T-cell (primary cell): ENCODE results near the gene GLCCI1. TPM values are rescaled to one million over a fixed set of nuclear protein-coding genes. Genes with fewer than 3 reads are reported as not detected.

ENCODE experiments used
- ATAC-seq, 4 experiments: fragments of 200-7000 bp in 3 of 4; fragments of 150-1000 bp in 1 of 4; cut with Tn5 transposase; replicated peaks in 1 of 4; 1 replicate in 3 of 4; 2 replicates in 1 of 4; pipeline ENCODE4 v1.10.0; 2021; ENCODE audit warnings: moderate library complexity in 3 of 4, mild to moderate bottlenecking in 2 of 4, moderate number of reproducible peaks in 1 of 4
- CTCF ChIA-PET, 2 donors: fragments of 300-600 bp; sonication (Branson Sonifier 250); formaldehyde crosslinking; loops; one replicate each; lab custom pipeline; 2022; ENCODE audit warnings: antibody characterized with exemption in 2 of 2; lab: Charles Lee
- POLR2A ChIA-PET, 2 donors: fragments of 300-600 bp; sonication (Branson Sonifier 250); formaldehyde crosslinking; loops; one replicate each; lab custom pipeline; 2022; ENCODE audit warnings: antibody characterized with exemption in 2 of 2; lab: Charles Lee
- DNase-seq, 35 experiments: peaks; one replicate each; pipeline versions ENCODE4 v3.0.0 to v3.0.0-alpha.2; 2013 to 2023
- H3K27ac ChIP-seq: one replicate; pipeline ENCODE4 v1.5.1; 2013; ENCODE audit warnings: low read length
- H3K27me3 ChIP-seq, 2 experiments: replicated peaks in 1 of 2; 1 replicate in 1 of 2; 2 replicates in 1 of 2; pipeline versions ENCODE4 v1.6.1 to v1.7.0; 2013; ENCODE audit warnings: low read length in 1 of 2, mixed read lengths in 1 of 2; ENCODE audit not compliant: control insufficient read depth in 2 of 2, insufficient read depth in 2 of 2; ENCODE audit errors: extremely low read depth in 1 of 2
- H3K36me3 ChIP-seq, 2 donors: 1 replicate in 1 of 2; 2 replicates in 1 of 2; pipeline versions ENCODE4 v1.6.1 to v1.7.0; 2013; ENCODE audit warnings: low read length in 1 of 2; ENCODE audit not compliant: control insufficient read depth in 2 of 2, insufficient read depth in 1 of 2; ENCODE audit errors: extremely low read depth in 1 of 2
- H3K4me1 ChIP-seq, 2 experiments: 1 replicate in 1 of 2; 2 replicates in 1 of 2; pipeline versions ENCODE4 v1.6.1 to v1.7.0; 2013; ENCODE audit warnings: low read length in 2 of 2, mixed read lengths in 1 of 2; ENCODE audit not compliant: insufficient read depth in 2 of 2, control insufficient read depth in 1 of 2; ENCODE audit errors: extremely low read depth in 1 of 2
- H3K4me3 ChIP-seq, 2 donors: 1 replicate in 1 of 2; 2 replicates in 1 of 2; pipeline versions ENCODE4 v1.5.1 to v1.7.0; 2013; ENCODE audit warnings: mild to moderate bottlenecking in 2 of 2, low read length in 1 of 2, moderate library complexity in 1 of 2; ENCODE audit not compliant: control insufficient read depth in 1 of 2; ENCODE audit errors: extremely low read depth in 1 of 2
- H3K9me3 ChIP-seq: 2 replicates; pipeline ENCODE4 v1.7.0; 2013
- H3K27ac Mint-ChIP-seq, 2 donors: one replicate each; pipeline ENCODE4 v1.8.0; 2020 to 2021; ENCODE audit warnings: mild to moderate bottlenecking in 2 of 2, mixed read lengths in 2 of 2
- H3K27me3 Mint-ChIP-seq, 2 donors: one replicate each; pipeline ENCODE4 v1.8.0; 2021 to 2022; ENCODE audit warnings: mixed read lengths in 2 of 2
- H3K36me3 Mint-ChIP-seq: one replicate; pipeline ENCODE4 v1.8.0; 2021; ENCODE audit warnings: mixed read lengths
- H3K4me1 Mint-ChIP-seq, 3 donors: one replicate each; pipeline ENCODE4 v1.8.0; 2020 to 2022; ENCODE audit warnings: mixed read lengths in 3 of 3, mild to moderate bottlenecking in 1 of 3
- H3K4me3 Mint-ChIP-seq, 3 donors: one replicate each; pipeline ENCODE4 v1.8.0; 2020 to 2022; ENCODE audit warnings: mild to moderate bottlenecking in 3 of 3, mixed read lengths in 3 of 3, moderate library complexity in 3 of 3
- H3K9me3 Mint-ChIP-seq, 3 donors: one replicate each; pipeline ENCODE4 v1.8.0; 2020 to 2022; ENCODE audit warnings: mixed read lengths in 3 of 3
- WGBS: methylation state at CpG from one replicate; pipeline ENCODE4 v1.1.5; 2013; ENCODE audit warnings: missing lambda C conversion rate; ENCODE audit not compliant: insufficient coverage; 5-methylcytosine and 5-hydroxymethylcytosine counted together
- total RNA-seq, 35 experiments: library from RNA in 6 of 35; stranded (reverse) in 6 of 35; fragments of 120-200 nt in 1 of 35; gene quantifications; one replicate each; pipeline versions ENCODE4 v1.2.1 to v1.2.4 and lab custom pipeline; 2013 to 2026

The GLCCI1 gene
- total RNA-seq, 5 donors from 2014 or later (not counting 1 experiment from before 2014, with no cell fraction given): 30.6 to 51.5 (median 38.0) TPM

DNA sequence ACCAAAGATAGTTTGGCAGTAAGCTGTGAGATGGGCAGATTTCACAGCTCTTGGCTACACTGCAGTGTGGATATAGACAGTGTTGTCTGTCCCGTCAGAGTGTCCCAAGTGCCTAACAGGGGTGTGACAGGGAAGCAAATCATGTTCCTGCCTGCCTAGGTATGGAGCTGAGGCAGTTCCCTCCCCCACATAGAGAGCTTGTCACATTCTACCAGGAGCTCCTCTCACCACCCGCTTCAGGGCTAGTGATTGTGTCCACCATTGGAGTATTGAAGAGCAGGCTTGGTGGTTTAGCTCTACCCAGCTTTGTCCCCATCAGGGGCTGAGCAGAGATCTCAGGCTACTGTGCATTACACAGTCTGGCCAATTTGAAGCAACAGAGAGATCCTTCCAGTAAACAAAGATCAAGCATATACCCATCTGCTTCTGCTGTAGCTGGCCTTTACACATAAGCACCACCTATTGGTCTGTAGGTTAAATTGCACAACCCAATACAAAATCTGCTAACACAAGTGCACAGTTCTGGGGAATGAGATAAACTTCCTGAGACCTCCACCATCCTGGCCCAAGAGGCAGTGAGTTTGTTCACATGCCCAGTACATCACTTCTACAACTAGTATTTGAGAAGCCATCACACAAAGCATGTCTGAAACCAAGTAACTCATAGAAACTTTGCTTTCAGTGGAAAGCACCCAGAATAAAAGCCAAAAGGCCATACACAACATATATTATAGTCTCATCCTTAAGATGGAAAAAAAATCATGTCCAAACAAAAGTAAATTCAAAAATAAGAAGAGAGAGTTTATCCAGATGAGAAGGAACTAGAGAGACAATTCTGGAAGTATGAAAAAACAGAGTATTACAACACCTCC lies 67.3 kb downstream of the GLCCI1 start:
- Mint-ChIP-seq H3K9me3 (peaks cover 0 to 4% (median 0%) of the 10 kb centered on the region in 3 donors), H3K27me3 (no peaks in the 10 kb centered on the region), H3K27ac (peak overlapping the region; percentile 76 to 80), H3K4me1 (peaks cover 13 to 32% (median 24%) of the 10 kb centered on the region in 3 donors), H3K4me3 (no peak overlapping the region), H3K36me3 (peaks cover 37% of the 10 kb centered on the region)
- no peak overlapping the region for H3K4me3 ChIP-seq
- H3K4me1 ChIP-seq: peaks cover 0 to 12% of the 10 kb centered on the region in 2 experiments
- ChIA-PET POLR2A (interaction anchor here in 1 of 2 donors (0.6 kb wide), 1 partner anchor 355 kb away, joined by 4 read pairs; no protein-coding TSS in a partner anchor), CTCF (interaction anchor here (0.7 to 1.8 kb wide), 20 partner anchors 11 to 440 kb away, joined by 3 to 25 read pairs (median 4); no protein-coding TSS in a partner anchor)
- no peaks in the 10 kb centered on the region for H3K27me3 ChIP-seq
- H3K9me3 ChIP-seq: no peaks in the 10 kb centered on the region
- ATAC-seq (peak; percentile 85 to 93 (median 90)), DNase-seq (peak in 4 of 35 experiments; percentile 2 to 62 (median 8))
- peaks cover 0 to 10% of the 10 kb centered on the region in 2 donors for H3K36me3 ChIP-seq
- H3K27ac ChIP-seq: no peak overlapping the region
- WGBS: 100% methylated on average over 1 of the region's 2 CpGs

GRCh38 chr7:8037151-8037550 lies 68.6 kb downstream of the GLCCI1 start:
- Histone ChIP-seq H3K27me3 (no peaks in the 10 kb centered on the region), H3K27ac (no peak overlapping the region), H3K4me3 (no peak overlapping the region), H3K4me1 (peaks cover 0 to 12% of the 10 kb centered on the region in 2 experiments), H3K36me3 (peaks cover 0 to 10% of the 10 kb centered on the region in 2 donors), H3K9me3 (no peaks in the 10 kb centered on the region)
- Mint-ChIP-seq H3K27me3 (no peaks in the 10 kb centered on the region), H3K4me1 (peaks cover 15 to 36% (median 28%) of the 10 kb centered on the region in 3 donors), H3K4me3 (no peak overlapping the region), H3K27ac (peak overlapping the region in 1 of 2 donors; percentile 28), H3K9me3 (no peaks in the 10 kb centered on the region), H3K36me3 (peaks cover 42% of the 10 kb centered on the region)
- no CpG with 5 or more reads among the region's 3 CpGs for WGBS
- ChIA-PET POLR2A (interaction anchor here in 1 of 2 donors (0.6 kb wide), 1 partner anchor 141 kb away, joined by 3 read pairs; no protein-coding TSS in a partner anchor), CTCF (interaction anchor here in 1 of 2 donors (1.1 kb wide), 2 partner anchors 355 to 441 kb away, joined by 4 read pairs; no protein-coding TSS in a partner anchor)
- ATAC-seq: no peak
- no peak for DNase-seq

DNA sequence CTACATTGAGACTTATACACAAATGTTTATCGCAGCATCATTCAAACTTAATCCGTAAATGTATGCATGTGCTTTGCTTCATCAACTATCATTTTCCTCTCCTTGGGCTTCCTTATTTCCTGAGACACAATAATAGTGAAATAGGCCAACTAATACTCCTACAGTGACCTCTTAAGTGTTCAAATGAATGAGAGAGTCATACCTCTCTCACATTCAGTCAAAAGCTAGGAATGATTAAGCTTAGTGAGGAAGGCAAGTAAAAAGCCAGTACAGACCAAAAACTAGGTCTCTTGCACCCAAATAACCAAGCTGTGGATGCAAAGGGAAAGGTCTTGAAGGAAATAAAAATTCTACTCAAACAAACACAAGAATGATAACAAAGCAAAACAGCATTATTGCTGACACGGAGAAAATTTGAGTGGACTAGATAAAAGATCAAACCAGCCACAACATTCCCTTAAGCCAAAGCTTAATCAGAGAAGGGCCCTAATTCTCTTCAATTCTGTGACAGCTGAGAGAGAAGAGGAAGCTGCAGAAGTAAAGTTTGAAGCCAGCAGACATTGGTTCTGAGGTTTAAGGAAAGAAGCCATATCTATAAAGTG lies 72.3 kb downstream of the GLCCI1 start:
- H3K27me3 ChIP-seq: no peaks in the 10 kb centered on the region
- no peaks in the 10 kb centered on the region for H3K9me3 Mint-ChIP-seq
- ChIA-PET CTCF (interaction anchor here in 1 of 2 donors (0.5 to 1.2 kb wide), 2 partner anchors 11 to 424 kb away, joined by 4 to 7 read pairs; no protein-coding TSS in a partner anchor), POLR2A (interaction anchor here in 1 of 2 donors (0.7 kb wide), 1 partner anchor 290 kb away, joined by 3 read pairs; no protein-coding TSS in a partner anchor)
- peak overlapping the region; percentile 44 to 49 for H3K27ac Mint-ChIP-seq
- H3K4me1 Mint-ChIP-seq: peaks cover 36 to 51% (median 46%) of the 10 kb centered on the region in 3 donors
- H3K4me3 ChIP-seq: no peak overlapping the region
- peaks cover 0 to 5% of the 10 kb centered on the region in 2 experiments for H3K4me1 ChIP-seq
- H3K27ac ChIP-seq: no peak overlapping the region
- DNase-seq (no peak), ATAC-seq (no peak)
- H3K36me3 Mint-ChIP-seq: peaks cover 49% of the 10 kb centered on the region
- no peaks in the 10 kb centered on the region for H3K27me3 Mint-ChIP-seq
- H3K9me3 ChIP-seq: no peaks in the 10 kb centered on the region
- H3K36me3 ChIP-seq: peaks cover 0 to 18% of the 10 kb centered on the region in 2 donors
- WGBS: no CpG with 5 or more reads among the region's 3 CpGs
- no peak overlapping the region for H3K4me3 Mint-ChIP-seq

- H3K4me1 Mint-ChIP-seq: peaks cover 47 to 67% (median 67%) of the 10 kb centered on the region in 3 donors
- no peak overlapping the region for H3K4me3 Mint-ChIP-seq
- Histone ChIP-seq H3K4me3 (no peak overlapping the region), H3K27ac (no peak overlapping the region), H3K27me3 (no peaks in the 10 kb centered on the region), H3K36me3 (peaks cover 0 to 10% of the 10 kb centered on the region in 2 donors), H3K9me3 (no peaks in the 10 kb centered on the region), H3K4me1 (peaks cover 4 to 5% of the 10 kb centered on the region in 2 experiments)
- no peaks in the 10 kb centered on the region for H3K27me3 Mint-ChIP-seq
- H3K9me3 Mint-ChIP-seq: no peaks in the 10 kb centered on the region
- CTCF ChIA-PET: interaction anchor here in 1 of 2 donors (0.7 kb wide), 1 partner anchor 29 kb away, joined by 3 read pairs; no protein-coding TSS in a partner anchor
- no peak overlapping the region for H3K27ac Mint-ChIP-seq
- peaks cover 33% of the 10 kb centered on the region for H3K36me3 Mint-ChIP-seq
- ATAC-seq (no peak), DNase-seq (no peak)
- POLR2A ChIA-PET: no interaction called here
- no CpG with 5 or more reads among the region's 3 CpGs for WGBS
Measured at GRCh38 chr7:8042796-8043535, 74.4 kb downstream of the GLCCI1 start.

- peaks cover 34% of the 10 kb centered on the region for H3K36me3 Mint-ChIP-seq
- H3K27me3 Mint-ChIP-seq: no peaks in the 10 kb centered on the region
- ATAC-seq: no peak
- no peaks in the 10 kb centered on the region for H3K9me3 ChIP-seq
- no peak for DNase-seq
- no peak overlapping the region for H3K4me3 ChIP-seq
- peaks cover 4 to 5% of the 10 kb centered on the region in 2 experiments for H3K4me1 ChIP-seq
- H3K27ac Mint-ChIP-seq: peak overlapping the region; percentile 26 to 28
- ChIA-PET POLR2A (no interaction called here), CTCF (no interaction called here)
- no peak overlapping the region for H3K27ac ChIP-seq
- H3K9me3 Mint-ChIP-seq: no peaks in the 10 kb centered on the region
- peaks cover 58 to 72% (median 70%) of the 10 kb centered on the region in 3 donors for H3K4me1 Mint-ChIP-seq
- 63% methylated on average over 1 of the region's 5 CpGs for WGBS
- H3K4me3 Mint-ChIP-seq: no peak overlapping the region
- peaks cover 0 to 10% of the 10 kb centered on the region in 2 donors for H3K36me3 ChIP-seq
- no peaks in the 10 kb centered on the region for H3K27me3 ChIP-seq
Measured at GRCh38 chr7:8044761-8045430, 76.3 kb downstream of the GLCCI1 start.
